GM21786 (cell line): ENCODE results near the gene GAL3ST1.
"Not testable (repeated sequence)": the region's sequence is repeated elsewhere in the genome, so short reads cannot be mapped to it uniquely, and the experiment has no call there.

Experiments
- ATAC-seq: cut with Tn5 transposase; IDR thresholded peaks from one replicate; pipeline ENCODE4 v1.9.1; 2021; ENCODE audit not compliant: unreplicated experiment

The GAL3ST1 gene

GRCh38 chr22:30565341-30565740, 9.1 kb downstream of the GAL3ST1 start:
- no peak for ATAC-seq

DNA sequence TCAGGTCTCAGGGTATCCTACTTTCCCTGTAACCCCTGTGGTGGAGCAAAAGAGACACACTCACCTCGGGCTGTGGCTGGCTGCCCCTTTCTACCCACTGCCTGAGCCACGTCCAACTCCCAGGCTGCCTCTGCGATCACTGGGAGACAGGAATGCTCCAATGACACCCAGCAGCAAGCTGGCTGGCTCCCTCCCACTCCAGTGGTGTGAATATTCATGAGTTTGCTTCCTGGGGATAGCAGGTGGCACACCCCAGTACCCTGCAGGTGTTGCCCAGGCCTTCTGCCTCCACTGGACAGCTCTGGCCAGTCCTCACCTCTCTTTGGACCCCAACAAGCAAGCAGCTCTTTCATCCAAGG, 9.7 kb downstream of the GAL3ST1 start:
- ATAC-seq: no peak

GRCh38 chr22:30564045-30564760, 10.3 kb downstream of the GAL3ST1 start:
- ATAC-seq: no peak

GRCh38 chr22:30562366-30562765, 12.1 kb downstream of the GAL3ST1 start:
- no peak for ATAC-seq

DNA sequence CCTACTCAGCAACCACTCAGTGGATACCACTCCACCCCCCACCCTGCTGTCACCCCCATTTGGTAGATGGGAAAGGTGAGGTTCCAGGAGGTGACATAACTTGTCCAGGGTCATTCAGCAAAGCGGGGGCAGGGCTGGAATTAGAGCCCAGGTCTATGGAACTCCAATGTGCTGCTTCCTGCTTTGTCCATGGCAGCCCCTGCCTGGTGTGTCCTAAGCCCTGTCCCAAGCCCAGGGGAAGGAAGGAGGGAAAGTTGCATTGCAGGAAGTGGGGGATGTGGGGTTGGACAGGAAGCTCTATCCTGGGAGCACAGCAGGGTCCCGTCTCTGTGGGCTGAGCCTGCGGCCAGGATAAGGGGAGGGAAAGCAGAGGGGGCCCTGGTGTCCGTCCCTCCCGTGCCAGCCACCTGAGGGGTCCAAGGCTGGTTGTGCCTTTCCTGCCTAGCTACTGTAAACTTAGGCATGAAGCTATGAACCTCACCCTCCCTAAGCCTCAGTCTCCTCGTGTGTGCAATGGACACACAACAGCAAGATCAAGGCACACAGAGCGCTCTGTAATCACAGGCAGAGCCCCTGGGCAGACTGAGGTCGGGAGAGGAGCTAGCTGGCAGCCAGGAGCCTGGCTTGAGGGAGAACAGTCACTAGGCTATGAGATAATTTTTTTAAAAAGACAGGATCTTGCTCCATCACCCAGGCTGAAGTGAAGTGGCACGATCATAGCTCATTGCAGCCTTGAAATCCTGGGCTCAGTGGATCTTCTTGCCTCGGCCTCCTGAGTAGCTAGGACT, 12.9 kb downstream of the GAL3ST1 start:
- ATAC-seq: no peak

DNA sequence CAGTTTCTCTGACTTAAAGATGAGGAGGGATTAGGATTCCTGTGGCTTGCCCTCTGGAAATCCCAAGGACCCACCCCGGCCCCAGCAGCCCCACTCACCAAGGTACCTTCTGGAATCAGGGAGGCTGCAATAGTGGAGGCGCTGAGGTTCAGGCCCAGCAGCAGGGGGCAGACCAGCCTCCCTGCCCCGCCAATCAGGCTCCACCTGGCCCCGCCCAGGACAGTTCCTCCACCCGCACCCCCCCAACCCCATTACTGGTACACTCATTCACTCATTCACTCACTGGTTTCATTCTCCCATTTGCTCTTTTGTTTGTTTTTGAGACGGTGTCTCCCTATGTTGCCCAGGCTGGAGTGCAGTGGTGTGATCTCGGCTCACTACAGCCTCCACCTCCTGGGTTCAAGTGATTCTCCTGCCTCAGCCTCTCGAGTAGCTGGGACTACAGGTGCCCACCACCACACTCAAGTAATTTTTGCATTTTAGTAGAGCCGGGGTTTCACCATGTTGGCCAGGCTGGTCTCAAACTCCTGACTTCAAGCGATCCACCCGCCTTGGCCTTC, 13.7 kb downstream of the GAL3ST1 start:
- ATAC-seq: not testable (repeated sequence)

DNA sequence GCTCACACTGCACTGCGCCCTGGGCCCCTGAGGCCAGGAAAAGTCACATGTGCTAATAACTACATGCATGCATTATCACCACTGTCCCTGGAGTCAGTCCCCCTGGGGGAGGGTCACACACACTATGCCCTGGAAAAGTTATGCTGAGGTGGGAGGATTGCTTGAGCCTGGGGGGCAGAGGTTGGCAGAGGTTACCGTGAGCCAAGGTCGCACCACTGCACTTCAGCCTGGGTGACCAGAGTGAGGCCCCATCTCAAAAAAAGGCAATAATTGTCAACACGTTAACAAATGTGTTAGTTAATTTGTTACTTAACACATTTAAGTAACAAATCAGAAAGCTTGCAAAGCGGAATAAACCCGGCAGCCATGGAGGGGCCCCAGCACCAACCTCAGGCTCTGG, 14.6 kb downstream of the GAL3ST1 start:
- no peak for ATAC-seq

DNA sequence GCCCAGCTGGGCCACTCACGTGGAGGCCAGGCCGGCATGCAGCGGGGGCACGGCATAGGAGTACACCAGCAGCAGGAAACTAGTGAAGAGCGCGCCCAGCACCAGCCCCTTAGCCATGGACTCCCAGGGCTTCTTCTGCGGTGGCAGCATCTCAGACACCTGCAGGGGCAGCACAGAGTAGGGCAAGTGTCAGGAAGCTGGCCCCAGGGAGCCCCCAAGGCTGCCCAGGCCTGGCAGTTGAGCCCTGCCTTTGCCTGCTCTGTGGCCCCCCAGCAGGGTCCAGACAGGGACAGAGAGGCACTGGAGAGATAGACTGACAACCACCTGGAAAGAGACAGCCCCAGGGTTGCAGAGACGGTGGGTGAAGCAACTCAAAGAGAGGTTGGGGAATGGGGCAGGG, 17.2 kb downstream of the GAL3ST1 start:
- no peak for ATAC-seq

GRCh38 chr22:30556388-30556787, 18.1 kb downstream of the GAL3ST1 start:
- ATAC-seq: no peak

DNA sequence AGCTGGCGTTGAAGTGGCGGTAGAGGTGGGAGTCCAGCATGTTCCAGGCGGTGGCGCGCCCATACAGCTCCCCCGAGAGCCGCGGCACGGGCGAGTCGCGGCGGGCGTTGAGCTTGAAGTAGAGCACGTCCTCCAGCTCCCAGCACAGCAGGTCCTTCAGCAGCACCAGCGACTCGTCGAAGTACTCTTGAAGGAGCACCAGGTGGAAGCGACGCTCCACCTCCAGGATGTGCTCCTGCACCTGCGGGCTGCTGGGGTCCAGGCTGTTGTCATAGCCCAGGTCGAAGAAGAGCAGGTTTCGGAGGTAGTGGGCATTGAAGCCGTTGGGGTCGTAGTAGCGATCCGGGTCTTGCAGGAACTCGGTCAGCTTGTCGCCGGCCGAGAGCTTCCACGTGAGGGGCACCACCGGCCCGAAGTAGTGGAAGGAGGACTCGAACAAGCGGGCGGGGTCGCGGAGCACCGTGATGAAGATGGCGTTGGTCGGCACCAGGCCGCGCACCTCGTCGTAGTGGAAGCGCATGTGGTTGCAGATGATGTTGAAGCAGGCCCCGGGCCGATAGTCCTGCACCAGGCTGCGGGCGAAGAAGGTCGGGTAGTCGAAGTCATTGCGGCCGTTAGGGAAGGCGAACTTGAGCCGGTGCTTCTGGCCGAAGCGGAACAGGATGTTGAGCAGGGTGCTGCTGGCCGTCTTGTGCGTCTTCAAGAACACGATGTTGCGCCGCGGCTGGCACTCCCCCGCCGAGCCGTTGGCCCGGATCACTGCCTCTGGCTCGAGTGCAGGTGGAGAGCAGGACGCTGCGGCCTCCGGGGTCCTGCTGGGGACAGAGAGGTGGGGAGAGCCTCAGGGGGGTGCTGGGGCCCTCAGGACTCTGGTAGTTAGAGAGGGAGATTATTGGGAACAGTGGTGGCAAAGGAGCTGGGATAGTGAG, 18.9 kb downstream of the GAL3ST1 start:
- no peak for ATAC-seq

GRCh38 chr22:30553971-30554370, 20.5 kb downstream of the GAL3ST1 start:
- no peak for ATAC-seq

DNA sequence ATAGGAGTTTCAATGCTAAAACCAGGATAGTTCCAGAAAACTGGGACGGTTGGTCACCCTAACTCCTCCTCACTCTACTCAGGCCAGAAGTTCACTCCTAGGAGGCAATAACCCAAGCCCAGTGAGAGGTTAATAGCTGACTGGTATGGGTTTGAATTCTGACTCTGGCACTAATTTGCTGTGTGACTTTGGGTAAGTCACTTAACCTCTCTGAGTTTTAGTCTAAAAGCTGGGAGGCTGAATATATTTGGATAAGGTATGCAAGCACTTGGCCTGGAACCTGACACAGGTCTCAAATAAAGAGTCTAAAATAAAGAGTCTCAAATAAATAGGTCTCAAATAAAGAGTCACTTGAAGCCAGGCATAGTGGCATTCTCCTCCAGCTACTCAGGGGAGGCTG, 21.7 kb downstream of the GAL3ST1 start:
- no peak for ATAC-seq

DNA sequence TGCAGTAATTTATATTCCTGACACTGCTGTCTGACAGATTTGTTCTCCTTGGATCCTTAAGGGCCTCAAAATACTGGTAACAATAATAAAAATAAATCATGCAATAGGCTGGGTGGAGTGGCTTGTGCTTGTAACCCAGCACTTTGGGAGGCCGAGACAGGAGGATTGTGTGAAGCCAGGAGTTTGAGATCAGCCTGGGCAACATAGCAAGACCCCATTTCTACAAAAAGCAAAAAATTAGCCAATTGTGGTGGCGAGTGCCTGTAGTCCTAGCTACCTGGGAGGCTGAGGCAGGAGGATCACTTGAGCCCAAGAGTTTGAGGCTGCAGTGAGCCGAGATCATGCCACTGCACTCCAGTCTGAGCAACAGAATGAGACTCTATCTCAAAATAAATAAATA, 22.7 kb downstream of the GAL3ST1 start:
- ATAC-seq: not testable (repeated sequence)

DNA sequence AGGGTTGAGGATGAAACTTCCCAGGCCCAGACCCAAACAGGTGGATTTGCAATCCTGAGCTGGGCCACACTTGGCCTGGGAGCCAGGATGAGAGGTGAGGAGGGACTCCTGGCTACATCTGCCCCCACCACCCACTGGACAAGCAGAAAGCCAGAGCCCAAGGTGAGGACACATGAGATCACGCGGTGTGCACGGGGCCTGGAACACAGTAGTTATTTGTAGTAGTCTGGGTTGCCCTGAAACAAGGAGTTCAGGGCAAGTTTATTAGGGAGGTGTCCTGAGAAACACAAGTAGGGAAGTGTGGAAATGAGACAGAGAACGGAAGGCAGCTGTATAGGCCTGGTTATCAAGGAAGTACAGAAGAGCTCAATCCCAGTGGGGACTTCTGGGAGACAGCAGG, 27.3 kb downstream of the GAL3ST1 start:
- no peak for ATAC-seq

- ATAC-seq: no peak
Measured at GRCh38 chr22:30546616-30547015, 27.8 kb downstream of the GAL3ST1 start, which contains the start of gene SEC14L6. SEC14L6 (minus strand) TSS chr22:30546741; CDS start chr22:30546682, 59 bp downstream.

DNA sequence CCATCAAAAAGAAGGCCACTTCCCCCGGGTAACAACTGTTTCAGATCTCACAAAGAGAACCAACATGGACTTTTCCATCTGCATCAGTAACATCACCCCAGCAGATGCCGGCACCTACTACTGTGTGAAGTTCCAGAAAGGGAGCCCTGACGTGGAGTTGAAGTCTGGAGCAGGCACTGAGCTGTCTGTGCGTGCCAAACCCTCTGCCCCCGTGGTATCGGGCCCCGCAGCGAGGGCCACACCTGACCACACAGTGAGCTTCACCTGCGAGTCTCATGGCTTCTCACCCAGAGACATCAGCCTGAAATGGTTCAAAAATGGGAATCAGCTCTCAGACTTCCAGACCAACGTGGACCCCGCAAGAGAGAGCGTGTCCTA, 31.7 kb downstream of the GAL3ST1 start:
- no peak for ATAC-seq

DNA sequence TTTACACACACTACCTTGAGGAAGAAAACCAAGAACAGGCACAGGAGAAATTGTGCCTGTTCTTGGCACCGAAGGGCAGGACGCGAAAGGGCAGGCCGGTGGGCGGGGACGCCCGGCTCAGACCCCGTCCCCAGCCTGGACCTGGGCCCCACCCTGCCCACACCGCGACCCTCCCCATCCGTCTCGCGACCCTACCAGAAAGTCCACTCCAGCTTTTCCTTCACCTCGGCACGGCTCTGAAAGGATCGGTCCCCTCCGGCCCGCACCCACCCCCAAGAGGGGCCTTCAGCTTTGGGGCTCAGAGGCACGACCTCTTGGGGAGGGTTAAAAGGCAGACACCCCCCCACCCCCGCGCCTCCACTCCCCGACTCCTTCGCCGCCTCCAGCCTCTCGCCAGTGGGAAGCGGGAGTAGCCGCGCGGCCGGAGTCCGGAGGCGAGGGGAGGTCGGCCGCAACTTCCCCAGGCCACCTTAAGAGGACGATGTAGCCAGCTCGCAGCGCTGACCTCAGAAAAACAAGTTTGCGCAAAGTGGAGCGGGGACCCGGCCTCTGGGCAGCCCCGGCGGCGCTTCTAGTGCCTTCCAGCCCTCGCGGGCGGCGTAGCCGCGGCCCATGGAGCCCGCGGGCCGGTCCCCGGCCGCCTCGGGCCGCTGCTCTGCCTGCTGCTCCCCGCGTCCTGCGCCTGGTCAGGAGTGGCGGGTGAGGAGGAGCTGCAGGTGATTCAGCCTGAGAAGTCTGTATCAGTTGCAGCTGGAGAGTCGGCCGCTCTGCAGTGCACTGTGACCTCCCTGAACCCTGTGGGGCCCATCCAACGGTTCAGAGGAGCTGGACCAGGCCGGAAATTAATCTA, 32.3 kb downstream of the GAL3ST1 start:
- ATAC-seq: no peak

DNA sequence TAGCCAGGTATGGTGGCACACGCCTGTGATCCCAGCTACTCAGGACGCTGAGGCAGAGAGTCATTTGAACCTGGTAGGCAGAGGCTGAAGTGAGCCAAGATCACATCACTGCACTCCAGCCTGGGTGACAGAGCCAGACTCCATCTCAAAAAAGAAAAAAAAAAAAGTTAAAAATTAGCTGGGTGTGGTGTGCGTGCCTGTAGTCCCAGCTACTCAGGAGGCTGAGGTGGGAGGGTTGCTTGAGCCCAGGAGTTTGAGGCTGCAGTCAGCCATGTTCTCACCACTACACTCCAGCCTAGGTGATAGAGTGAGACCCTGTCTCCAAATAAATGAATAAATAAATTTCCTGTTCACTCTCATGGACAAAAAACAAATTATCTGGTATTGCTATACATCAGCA, 33.0 kb downstream of the GAL3ST1 start:
- ATAC-seq: not testable (repeated sequence)

DNA sequence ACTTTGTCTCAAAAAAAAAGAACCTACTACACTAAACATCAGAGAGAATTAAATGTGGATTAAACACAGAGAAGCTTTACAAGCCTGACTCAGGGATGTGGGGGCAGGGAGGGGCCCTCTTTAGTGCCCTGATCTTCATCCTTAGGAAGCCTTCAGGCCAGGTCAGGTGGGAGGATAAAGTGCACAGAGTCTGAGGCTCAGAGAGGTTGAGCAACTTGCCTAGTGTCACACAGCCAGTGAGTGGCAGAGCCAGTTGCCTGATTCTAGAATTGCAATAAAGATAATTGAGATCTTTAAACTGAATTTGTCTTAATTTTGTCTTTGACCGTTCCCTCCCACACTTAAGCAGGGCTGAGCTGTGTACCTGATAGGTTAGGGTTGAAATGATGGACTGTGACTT, 35.1 kb downstream of the GAL3ST1 start:
- ATAC-seq: no peak

GRCh38 chr22:30538280-30538679, 36.2 kb downstream of the GAL3ST1 start:
- ATAC-seq: no peak
